Measurements from ENCODE around the gene PLAGL1.

GRCh38 chr6:144036064-144036834 is 28.2 kb upstream of the PLAGL1 start:
- TF ChIP-seq CTCF (IDR thresholded peaks at IDR 0.05; ENCODE audit: low read length) (no peak), EZH2 (IDR thresholded peaks at IDR 0.05; ENCODE audit: borderline replicate concordance, low read length) (no peak)
